NOMO-1 treated with dmso at 0.1 percent for 144 hours (cell line): ENCODE results near the gene CFAP70.
"Not testable (repeated sequence)": the region's sequence is repeated elsewhere in the genome, so short reads cannot be mapped to it uniquely, and the experiment has no call there.

ENCODE experiments used
- DNase-seq: peaks from one replicate; lab custom pipeline; 2025; ENCODE audit not compliant: unreplicated experiment; lab: John Stamatoyannopoulos, UW

The CFAP70 gene

DNA sequence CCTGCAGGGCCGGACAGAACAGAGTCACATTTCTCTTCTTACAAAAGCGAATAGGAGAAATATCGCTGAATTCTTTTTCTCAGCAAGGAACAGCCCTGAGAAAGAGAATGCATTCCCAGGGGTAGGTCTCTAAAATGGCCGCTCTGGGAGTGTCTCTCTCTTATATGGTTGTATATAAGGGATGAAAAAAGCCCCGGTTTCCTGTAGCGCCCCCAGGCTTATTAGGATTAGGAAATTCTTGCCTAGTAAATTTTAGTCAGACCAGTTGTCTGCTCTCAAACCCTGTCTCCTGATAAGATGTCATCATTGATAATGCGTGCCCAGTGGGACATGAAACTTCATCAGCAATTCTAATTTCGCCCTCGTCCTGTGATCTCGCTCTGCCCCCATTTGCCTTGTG is 100.1 kb downstream of the CFAP70 start:
- not testable (repeated sequence) for DNase-seq

DNA sequence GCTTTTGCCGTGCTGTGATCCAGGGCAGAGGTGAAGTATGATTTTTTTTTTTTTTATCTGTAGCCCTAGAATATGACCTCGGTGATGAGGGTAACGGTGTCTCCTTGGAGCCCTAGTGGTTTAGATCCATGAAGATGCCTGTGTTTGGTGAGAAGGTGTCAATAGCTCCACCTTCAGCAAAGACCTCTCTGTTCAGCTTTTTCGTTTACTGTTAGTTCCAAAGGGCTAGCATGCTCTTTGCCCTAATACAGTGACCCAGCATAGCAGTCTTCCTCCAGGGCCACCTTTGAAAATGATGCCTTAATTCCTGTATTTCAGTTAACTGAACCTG is 105.5 kb downstream of the CFAP70 start:
- no peak for DNase-seq

DNA sequence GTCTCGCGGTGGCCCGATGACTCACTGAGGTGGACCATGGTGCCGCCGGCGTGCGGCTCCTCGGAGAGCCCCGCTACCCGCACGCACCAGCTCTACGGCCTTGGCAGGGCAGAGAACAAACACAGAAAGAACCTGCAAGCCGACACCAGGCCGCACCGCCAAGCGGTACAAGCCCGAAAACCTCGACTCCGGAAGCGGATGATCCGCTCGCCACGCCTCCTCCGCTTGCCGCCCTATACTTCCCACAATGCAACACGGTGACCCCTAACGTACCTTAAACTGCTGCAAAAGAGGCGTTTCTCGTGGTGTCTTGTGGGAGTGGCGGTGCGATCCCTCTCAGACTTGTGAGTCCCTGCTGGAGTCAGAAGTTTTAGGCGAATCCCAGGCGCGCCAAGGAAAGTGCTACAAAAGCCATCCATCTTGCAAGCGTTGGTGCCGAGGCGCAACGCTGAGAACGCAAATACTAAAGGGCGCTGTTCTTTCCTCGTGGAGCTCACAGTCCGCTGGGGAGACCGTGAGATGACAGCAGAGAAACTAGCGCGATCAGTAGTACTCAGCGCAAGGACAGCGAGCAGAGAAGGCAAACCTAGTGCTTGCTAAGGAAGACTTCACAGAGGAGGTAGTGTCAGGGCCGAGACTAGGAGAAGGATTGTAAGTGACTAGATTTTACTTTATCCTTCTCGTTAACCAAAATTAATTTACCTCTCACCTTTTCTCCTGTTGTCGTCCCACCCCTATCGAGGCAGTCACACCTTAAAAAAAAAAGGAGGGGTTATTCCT is 106.0 kb downstream of the CFAP70 start, which contains the start of gene MRPS16:
TSS of gene MRPS16 (minus strand) at position 200 of the 780 bp plus-strand sequence. CDS start at position 38, 162 bp downstream.
- DNase-seq = peak; percentile 94

DNA sequence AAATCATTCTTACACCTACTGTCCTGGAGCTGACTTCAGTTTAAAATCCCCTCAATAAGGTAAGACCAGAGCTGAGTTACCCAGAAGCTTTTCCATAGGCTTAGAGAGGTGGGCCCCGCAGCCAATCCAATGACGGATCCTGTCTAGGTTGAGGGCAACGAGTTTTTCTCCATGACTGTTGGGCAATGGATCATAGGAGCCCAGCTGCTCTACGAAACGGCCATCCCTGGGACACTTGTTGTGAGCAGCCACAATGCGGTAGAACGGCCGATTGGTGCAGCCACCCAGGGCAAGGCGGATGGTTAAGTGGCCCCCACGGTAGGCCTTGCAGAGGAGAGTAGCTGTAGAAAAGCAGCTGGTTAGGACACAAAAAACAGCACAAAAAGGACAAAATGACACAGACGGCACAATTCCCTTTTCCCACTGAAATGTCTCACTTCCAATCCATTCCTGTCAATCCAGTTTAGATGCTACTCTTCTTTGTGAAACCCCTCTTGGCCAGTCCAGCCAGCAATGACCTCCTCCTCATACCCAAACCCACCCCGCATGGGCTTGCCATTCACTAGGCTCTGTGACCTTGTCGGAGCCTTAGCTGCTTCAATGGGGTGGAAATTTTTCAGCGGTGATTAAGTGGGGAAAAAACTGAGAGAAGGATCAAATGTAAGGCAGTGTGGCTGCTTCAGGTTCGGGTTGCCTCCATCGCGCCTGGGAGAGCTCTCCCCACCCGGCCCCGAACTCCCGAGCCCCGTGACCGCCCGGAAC is 106.8 kb downstream of the CFAP70 start:
- DNase-seq = no peak

DNA sequence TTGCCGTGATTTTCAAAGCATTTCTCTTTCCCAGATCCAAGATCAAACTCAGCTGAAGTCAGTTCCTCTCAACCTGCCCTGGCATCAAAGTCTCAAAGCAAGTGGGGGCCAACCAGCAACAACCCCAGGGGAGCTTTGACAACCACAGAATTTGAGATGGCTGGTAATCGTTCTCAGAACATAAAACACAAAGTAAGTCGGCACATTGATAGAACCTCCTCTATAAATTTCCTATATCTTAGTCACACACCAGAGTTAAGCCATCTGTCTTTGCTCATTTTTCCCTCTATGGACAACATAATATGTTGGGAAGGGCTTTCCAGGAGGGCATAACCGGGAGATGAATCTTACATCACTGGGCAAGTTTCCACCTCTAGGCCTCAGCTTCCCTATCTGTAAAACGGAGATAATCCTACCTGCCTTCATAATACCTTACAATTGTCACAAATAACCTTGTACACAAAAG is 110.4 kb downstream of the CFAP70 start:
- no peak for DNase-seq

DNA sequence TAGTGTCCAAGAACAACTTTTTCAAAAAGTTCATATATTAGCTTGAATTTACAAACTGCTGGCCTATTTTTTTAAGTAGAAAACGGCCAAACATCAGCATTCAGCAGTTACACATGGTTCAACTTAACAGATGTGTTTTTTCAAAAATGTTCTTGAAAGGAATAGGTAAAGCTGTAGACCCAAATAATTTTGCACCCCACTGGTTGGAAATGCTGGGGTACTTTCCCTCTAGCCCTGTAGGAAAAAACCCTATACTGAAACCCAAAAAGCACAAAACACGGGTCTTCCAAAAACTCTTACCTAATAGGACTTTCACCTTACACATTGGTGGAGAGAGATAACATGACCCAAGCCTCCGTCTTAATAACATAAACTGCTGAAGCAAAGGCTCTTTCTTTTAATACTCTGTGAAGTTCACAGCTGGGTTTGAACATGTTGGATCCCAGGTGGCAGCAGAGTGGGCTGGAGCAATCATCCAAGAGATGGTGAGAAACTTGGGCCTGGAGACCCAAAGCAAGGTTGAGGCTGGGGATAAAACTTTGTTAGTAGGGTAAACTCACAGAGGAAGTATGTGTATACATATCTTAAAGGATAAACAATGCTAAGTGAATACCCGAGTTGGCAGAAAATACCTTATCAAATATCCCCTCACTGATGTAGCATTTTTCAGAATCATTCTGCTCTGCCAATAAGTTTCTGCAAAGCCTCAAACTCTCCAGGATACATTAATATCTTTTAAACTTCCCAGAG is 111.0 kb downstream of the CFAP70 start:
- DNase-seq = no peak

DNA sequence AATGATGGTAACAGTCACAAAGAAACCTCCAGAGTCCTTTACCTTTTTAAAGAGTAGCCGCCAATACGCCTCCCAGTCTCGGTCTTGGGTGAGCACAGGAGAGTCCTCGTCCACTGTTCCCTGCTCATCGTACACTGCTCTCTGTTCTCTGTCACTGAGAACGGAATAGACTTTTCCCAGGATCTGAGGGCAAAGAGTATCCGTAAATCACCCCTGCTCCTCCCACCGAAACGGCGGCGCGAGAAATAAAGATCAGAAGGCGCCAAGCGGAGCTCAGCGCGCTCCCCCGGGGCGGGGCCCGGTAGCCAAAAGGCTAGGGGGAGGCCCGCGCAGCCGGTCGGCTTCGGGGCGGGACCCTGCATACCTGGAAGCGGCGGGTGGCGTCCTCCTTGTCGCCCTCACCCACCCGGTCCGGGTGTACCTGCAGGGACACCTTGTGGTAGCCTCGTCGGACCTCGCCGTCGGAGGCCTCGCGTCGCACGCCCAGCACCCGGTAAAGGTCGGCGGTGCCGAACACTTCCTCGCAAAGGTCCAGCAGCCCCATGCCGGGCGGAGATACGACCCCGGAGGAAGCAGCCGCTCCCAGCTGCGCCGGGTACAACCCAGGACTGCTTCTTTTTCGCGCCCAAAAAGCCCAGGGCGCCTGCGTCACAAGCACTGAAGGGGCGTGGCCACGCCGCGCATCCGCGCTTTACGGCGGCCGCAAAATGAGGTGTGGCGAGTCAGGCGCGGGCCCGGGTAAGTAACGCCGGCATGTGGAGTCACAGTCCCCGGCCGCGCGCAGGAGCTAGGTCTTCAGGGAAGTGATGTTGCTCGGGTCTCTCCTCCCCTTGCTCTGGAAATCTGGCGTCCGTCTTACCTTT is 111.8 kb downstream of the CFAP70 start, which contains the start of gene DNAJC9:
TSS of gene DNAJC9 (minus strand) at position 610 of the 863 bp plus-strand sequence. CDS start at position 544, 66 bp downstream.
- DNase-seq = peak; percentile 89

DNA sequence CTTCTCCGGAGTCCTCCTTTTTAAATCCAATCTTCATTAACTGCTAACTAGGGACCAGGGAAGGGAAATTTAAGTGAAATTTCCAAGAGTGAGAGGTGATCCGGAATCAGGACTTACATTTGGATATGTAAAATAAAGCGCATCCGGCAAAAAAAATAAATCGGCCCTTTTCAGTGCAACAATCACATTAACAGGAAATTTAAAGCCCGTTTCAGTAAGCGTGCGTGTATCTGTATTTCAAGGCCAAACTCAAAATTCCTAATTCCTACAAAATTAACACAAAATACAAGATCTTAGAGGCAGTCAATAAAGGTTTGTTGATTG is 112.4 kb downstream of the CFAP70 start:
- DNase-seq = no peak

DNA sequence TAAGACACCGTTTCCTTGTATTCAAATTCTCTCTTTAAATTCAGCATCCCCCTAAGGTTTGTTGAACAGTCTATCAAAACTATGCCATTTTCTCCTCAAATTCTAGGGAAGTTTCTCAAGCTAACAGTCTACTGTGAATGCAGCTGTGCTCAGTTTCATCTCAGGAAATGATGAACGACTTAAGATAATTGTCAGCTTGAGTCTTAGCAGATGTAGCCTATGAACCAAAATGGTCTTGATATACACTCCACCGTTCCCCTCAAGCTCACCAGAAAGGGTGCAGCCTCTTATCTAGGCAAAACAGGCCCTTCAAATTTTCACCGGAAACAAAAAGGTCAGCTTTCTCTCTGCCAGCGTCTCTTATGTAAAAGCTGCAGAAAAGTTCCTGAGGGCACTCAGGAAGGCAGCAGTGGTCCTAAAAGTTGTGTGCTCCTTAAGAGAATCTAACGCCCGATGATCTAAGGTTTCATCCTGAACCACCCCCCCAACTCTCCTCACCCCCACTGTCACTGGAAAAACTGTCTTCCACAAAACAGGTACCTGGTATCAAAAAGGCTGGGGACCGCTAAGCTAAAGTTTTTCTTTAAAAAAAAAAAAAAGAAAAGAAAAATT is 113.7 kb downstream of the CFAP70 start:
- DNase-seq = no peak

DNA sequence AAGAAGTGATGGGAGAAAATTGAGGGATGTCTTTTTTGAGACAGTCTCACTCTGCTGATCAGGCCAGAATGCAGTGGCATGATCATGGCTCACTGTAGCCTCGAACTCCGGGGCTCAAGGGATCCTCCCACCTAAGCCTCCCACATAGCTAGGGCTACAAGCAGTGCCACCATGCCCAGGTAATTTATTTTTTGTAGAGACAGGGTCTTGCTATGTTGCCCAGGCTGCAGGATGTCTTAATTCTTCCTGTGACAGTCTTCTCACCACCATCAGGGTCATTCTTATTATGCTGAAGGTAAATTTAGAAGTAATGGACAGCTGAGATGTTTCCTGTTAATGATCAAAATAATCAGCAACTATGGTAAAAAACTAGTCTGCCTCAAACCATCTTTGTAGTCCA is 118.8 kb downstream of the CFAP70 start:
- DNase-seq = no peak

DNA sequence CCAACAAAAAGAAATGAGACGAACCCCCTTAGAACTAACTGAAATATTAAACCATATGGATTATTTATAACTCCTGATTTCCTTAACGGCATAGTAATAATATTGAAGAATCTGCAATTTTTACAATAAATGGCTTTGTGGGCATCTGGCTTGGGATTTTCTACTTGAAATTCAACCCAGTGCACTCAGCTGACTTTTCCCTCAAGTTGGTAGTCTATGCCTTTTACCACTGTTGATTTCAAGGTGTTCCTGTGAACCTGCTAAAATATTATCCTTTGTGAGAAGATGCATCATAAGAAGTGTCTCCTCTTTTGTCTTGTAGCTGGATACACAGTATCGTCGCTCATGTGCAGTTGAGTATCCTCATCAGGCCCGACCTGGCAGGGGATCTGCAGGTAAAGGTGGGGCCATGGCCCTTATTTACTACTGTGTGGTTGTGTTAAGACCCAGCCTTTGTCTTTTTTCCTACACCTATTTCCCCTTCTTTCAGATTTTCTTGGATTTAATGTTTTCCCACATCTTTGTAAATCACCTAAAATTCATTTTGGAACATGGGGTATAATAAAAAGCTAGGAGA is 119.6 kb downstream of the CFAP70 start:
- no peak for DNase-seq

DNA sequence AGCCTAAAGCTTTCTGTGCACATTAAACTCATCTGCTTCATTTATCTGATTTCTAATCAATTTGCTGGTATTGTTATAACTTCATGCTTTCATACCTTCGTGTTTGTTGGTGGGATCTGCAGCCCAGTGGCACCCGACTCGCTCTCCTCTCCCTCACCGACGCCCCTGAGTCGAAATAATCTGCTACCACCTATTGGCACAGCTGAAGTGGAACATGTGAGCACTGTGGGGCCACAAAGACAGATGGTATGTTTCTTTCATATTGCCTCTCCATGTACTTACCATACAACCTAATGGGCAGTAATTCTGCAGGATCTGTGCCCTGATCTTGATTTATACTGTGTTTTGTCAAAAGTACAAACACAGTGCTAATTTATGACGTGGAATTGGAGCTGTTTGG is 124.0 kb downstream of the CFAP70 start:
- no peak for DNase-seq

DNA sequence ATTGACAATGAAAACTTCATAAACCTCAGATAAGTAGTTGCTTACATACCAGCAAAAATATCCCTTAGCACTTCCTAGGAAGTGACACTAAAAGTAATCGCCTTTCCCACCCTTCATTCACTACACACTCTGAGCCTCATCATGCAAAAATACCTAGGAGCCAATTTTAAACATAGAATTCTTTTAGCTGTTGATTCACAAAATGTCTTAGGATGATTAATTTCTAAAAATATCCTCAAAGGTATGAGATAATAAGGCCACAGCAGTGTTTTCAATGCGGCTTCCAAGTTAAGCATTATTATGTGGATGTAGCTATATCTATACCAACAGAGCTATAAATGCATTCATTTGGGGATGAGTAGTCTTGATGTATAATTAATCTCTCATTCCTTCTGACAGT is 124.8 kb downstream of the CFAP70 start:
- no peak for DNase-seq

DNA sequence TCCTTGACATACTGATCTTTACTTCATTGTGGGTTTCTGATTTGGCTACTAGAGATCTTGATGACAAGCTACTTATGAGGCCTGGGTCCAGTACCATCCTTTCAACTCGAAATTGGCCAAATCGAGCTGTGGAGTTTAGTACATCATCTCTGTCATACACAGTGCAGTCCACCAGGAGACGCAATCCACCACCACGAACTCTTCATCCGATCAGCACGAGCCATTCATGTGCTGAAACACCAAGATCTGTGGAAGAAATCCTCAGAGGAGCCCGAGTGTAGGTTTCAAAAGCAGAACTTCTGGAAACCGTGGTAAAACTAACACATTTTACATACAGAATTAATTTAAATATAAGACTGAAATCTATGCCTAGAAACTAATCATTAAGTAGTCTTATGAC is 125.8 kb downstream of the CFAP70 start:
- DNase-seq = no peak

DNA sequence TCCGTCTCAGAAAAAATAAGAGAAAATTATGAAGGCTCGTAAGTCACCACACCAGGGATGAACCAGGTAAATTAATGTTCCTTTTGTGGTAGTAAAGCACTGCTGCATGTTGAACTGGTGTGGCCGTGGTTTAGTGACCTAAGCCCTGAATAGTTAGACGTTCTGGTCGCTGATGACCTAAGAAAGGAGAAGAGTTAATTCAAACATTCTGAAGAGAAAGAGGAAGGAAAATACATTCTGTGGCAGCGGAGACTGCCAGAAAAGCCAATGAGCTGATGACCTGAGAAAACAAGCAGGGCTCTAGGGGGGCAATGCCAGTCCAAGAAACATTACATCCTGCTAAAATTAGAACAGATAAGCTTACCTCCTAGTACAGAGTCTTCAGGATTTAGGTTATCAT is 129.1 kb downstream of the CFAP70 start:
- peak; percentile 10 for DNase-seq

DNA sequence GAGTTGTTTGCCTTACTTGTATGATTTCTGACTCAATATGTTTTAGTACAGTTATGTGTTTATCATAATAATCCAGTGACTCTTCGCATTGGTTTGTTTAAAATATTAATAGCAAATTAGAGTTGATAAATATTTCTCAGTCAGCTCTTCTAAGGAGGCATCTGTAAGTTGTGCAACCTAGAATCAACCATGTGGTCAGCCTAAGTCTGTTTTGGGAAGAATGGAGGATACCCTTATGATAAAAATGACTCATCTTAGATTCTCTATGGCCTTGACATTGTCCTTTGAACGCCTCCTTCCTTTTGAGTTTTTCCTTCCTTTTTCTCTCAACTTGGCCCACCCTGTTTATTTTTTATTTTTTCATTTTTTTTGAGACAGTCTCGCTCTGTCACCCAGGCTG is 130.4 kb downstream of the CFAP70 start:
- DNase-seq = peak; percentile 9

DNA sequence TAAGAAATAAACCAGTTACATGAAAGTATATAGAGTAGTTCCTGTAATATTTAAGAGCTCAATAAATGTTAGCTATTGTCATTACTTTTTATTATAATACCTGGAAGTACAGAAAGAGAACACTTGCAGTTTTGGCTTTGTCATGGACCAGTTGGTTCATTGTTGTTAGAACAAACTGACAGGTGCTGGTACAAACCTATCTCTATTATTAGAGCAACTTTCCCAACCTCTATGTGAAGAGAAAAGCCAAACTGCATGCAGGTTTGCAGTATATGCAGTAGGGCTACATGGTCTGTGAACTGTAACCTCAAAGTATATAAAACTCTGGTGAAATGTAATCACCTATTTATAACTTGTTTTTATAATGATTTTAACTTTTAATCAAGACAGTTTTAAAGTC is 132.0 kb downstream of the CFAP70 start:
- no peak for DNase-seq

DNA sequence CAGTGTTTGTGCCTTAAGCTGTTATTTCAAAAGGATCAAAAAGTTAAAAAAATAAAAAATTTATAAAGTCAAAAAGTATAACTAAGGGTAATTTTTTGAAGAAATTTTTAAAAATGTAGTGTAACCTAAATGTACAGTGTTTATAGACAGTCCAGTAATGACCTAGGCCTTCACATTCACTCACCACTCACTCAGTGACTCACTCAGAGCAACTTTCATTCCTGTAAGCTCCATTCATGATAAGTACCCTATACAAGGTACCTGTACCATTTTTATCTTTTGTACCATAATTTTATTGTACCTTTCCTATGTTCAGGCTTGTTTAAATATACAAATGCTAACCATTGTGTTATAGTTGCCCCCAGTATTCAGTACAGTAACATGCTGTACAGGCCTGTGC is 133.1 kb downstream of the CFAP70 start:
- DNase-seq = no peak

DNA sequence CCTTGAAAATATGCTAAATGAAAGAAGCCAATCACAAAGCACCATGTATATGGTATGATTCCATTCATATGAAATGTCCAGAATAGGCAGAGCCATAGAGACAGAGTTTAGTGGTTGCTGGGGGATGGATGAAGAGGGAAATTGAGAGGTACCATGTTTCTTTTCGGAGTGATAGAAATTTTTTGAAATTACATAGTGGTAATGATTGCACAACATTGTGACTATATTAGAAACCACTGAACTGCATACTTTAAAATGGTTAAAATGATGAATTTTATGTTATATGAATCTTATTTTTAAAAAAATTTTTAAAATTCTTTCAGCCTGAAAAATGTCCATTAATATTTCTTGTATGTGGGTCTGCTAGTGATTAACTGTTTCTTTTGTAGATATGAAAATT is 137.7 kb downstream of the CFAP70 start:
- no peak for DNase-seq

DNA sequence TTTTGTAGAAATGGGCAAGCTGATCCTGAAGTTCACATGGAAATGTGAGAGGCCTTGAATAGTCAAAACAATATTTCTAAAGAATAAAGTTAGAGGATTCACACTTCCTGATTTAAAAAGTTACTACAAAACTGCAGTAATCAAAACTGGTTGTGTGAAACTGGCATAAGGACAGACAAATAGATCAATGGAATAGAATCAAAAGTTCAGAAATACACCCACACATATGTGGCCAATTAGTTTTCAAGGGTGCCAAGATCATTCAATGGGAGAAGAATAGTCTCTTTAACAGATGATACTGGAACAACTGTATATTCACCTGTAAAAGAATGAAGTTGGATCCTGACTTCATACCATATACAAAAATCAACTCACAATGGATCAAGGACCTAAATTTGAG is 139.3 kb downstream of the CFAP70 start:
- no peak for DNase-seq
